Measurements from ENCODE around the gene AKTIP.

DNA sequence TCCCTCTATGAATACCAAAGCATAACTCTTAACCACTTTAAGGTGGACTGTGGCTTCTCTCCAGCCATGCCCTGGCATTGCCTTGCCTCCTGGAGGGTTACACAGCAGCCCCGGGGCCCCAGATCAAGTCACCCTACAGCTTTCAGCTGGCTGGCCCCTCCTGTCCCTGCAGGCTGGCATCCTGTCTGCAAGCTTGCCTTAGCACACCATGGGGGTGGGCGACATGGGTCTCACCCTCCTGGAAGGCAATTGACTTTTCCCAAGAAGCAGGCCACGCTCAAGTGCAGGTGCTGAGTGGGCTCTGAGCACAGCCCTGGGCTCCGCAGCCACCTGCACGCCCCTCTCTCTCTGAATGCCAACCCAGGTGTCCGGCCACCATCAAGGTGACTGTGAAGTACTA is 25.8 kb upstream of the AKTIP start:
- TF ChIP-seq, protein P1, sequence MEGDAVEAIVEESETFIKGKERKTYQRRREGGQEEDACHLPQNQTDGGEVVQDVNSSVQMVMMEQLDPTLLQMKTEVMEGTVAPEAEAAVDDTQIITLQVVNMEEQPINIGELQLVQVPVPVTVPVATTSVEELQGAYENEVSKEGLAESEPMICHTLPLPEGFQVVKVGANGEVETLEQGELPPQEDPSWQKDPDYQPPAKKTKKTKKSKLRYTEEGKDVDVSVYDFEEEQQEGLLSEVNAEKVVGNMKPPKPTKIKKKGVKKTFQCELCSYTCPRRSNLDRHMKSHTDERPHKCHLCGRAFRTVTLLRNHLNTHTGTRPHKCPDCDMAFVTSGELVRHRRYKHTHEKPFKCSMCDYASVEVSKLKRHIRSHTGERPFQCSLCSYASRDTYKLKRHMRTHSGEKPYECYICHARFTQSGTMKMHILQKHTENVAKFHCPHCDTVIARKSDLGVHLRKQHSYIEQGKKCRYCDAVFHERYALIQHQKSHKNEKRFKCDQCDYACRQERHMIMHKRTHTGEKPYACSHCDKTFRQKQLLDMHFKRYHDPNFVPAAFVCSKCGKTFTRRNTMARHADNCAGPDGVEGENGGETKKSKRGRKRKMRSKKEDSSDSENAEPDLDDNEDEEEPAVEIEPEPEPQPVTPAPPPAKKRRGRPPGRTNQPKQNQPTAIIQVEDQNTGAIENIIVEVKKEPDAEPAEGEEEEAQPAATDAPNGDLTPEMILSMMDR (conservative IDR thresholded peaks at IDR 0.05) = no peak
- no peak for TF ChIP-seq ZFX (IDR thresholded peaks at IDR 0.05)

Measured in C4-2B (cell line).